MCF 10A (cell line): Measurements from ENCODE around the gene OSBPL9. TPM values are rescaled to one million over a fixed set of nuclear protein-coding genes. Genes with fewer than 3 reads are reported as not detected.
A peak's percentile ranks its signal among the peaks of the same experiment; 100 is the strongest.
"Not testable (repeated sequence)": the region's sequence is repeated elsewhere in the genome, so short reads cannot be mapped to it uniquely, and the experiment has no call there.

Source experiments
- BruUV-seq: library from RNA; stranded (reverse); fragments of 400-500 nt; replicated peaks from 2 replicates; lab custom pipeline; 2021; lab: Mats Ljungman, UMichigan
- CTCF ChIA-PET: fragments of 300-600 bp; sonication (Branson Sonifier 250); formaldehyde crosslinking; extraction: SDS; loops from one replicate; lab custom pipeline; 2021; ENCODE audit warnings: antibody characterized with exemption, inconsistent platforms; lab: Yijun Ruan, JAX
- POLR2A ChIA-PET: fragments of 300-600, 350-650 bp; sonication (Branson Sonifier 250); formaldehyde crosslinking; extraction: SDS; loops from one replicate; lab custom pipeline; 2020; ENCODE audit warnings: antibody characterized with exemption, inconsistent platforms; lab: Yijun Ruan, JAX
- DNase-seq: peaks from one replicate; pipeline ENCODE4 v3.0.0-alpha.2; 2018; ENCODE audit not compliant: unreplicated experiment
- H3K27ac Mint-ChIP-seq: one replicate; pipeline ENCODE4 v1.8.0; 2022; ENCODE audit warnings: mild to moderate bottlenecking, low read depth, mixed read lengths; ENCODE audit not compliant: unreplicated experiment
- H3K27me3 Mint-ChIP-seq: one replicate; pipeline ENCODE4 v1.8.0; 2022; ENCODE audit warnings: mixed read lengths; ENCODE audit not compliant: insufficient read depth, unreplicated experiment
- H3K36me3 Mint-ChIP-seq: one replicate; pipeline ENCODE4 v1.8.0; 2022; ENCODE audit warnings: mild to moderate bottlenecking, moderate library complexity, mixed read lengths; ENCODE audit not compliant: insufficient read depth, unreplicated experiment
- H3K4me1 Mint-ChIP-seq: one replicate; pipeline ENCODE4 v1.8.0; 2022; ENCODE audit warnings: mixed read lengths; ENCODE audit not compliant: insufficient read depth, unreplicated experiment
- H3K4me3 Mint-ChIP-seq: one replicate; pipeline ENCODE4 v1.8.0; 2022; ENCODE audit warnings: mild to moderate bottlenecking, moderate library complexity, mixed read lengths; ENCODE audit not compliant: unreplicated experiment
- H3K9me3 Mint-ChIP-seq: one replicate; pipeline ENCODE4 v1.8.0; 2022; ENCODE audit warnings: mixed read lengths; ENCODE audit not compliant: unreplicated experiment
- intact Hi-C: fragments of 100-400 bp; cut with micrococcal nuclease; formaldehyde crosslinking; loops from 2 replicates; pipeline ENCODE4 v1.14.1; 2022
- total RNA-seq: library from RNA; stranded (reverse); gene quantifications from 2 replicates; pipeline ENCODE4 v1.2.3, GENCODE V29; 2022
- TF ChIP-seq, protein P1 (sequence below): fragments of 200-600 bp; IDR thresholded peaks from one replicate; pipeline ENCODE4 v1.8.0; 2022; ENCODE audit warnings: antibody characterized with exemption, mild to moderate bottlenecking; ENCODE audit not compliant: unreplicated experiment

OSBPL9 gene
- total RNA-seq, 1 experiment from 2014 or later, result 51.7 TPM

- no peaks in the 10 kb centered on the region for H3K27me3 Mint-ChIP-seq
- H3K27ac Mint-ChIP-seq, result peak overlapping the region; percentile 70
- peaks cover 6% of the 10 kb centered on the region for H3K36me3 Mint-ChIP-seq
- ChIA-PET CTCF (interaction anchor here (0.6 to 1.8 kb wide), 4 partner anchors 14 to 1049 kb away, joined by 3 to 9 read pairs (median 4); no protein-coding TSS in a partner anchor), POLR2A (interaction anchor here (0.5 to 5.1 kb wide), 3 partner anchors 32 to 1541 kb away, joined by 3 to 44 read pairs (median 3); no protein-coding TSS in a partner anchor)
- no TSS peak for BruUV-seq
- peak; percentile 33 for DNase-seq
- peaks cover 42% of the 10 kb centered on the region for H3K4me1 Mint-ChIP-seq
- H3K4me3 Mint-ChIP-seq, result no peak overlapping the region
- intact Hi-C loops, result no loop called here
- TF ChIP-seq, protein P1, sequence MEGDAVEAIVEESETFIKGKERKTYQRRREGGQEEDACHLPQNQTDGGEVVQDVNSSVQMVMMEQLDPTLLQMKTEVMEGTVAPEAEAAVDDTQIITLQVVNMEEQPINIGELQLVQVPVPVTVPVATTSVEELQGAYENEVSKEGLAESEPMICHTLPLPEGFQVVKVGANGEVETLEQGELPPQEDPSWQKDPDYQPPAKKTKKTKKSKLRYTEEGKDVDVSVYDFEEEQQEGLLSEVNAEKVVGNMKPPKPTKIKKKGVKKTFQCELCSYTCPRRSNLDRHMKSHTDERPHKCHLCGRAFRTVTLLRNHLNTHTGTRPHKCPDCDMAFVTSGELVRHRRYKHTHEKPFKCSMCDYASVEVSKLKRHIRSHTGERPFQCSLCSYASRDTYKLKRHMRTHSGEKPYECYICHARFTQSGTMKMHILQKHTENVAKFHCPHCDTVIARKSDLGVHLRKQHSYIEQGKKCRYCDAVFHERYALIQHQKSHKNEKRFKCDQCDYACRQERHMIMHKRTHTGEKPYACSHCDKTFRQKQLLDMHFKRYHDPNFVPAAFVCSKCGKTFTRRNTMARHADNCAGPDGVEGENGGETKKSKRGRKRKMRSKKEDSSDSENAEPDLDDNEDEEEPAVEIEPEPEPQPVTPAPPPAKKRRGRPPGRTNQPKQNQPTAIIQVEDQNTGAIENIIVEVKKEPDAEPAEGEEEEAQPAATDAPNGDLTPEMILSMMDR, result no peak
- no peaks in the 10 kb centered on the region for H3K9me3 Mint-ChIP-seq
Observed at GRCh38 chr1:51697166-51697565, 80.3 kb downstream of the OSBPL9 start.

DNA sequence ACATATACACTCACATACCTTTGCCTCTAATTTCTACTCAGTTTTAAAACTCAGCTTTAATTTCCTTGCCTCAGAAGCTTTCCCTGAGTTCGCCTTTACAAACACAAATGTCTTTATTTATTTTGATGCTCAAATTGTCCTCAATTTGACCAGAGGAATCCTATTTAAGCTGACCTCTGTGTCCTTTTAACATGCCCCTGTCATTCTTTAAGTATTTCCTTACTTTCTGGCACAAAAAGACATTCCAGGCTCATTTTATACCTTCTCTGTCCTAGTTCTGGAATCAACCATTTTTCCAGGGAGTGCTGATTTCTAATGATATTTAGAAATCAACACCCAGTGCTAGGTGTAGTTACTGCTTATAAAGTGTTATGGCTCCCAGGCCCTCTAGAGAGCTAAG lies 82.5 kb downstream of the OSBPL9 start:
- Mint-ChIP-seq H3K4me1 (peaks cover 25% of the 10 kb centered on the region), H3K4me3 (no peak overlapping the region), H3K9me3 (no peaks in the 10 kb centered on the region), H3K27me3 (no peaks in the 10 kb centered on the region), H3K36me3 (no peaks in the 10 kb centered on the region), H3K27ac (peak overlapping the region; percentile 9)
- no TSS peak for BruUV-seq
- intact Hi-C loops, result no loop called here
- POLR2A ChIA-PET, result interaction anchor here (0.6 to 5.1 kb wide), 5 partner anchors 9 to 62 kb away, joined by 3 to 44 read pairs (median 4); no protein-coding TSS in a partner anchor
- DNase-seq, result no peak
- TF ChIP-seq, protein P1, result no peak
- CTCF ChIA-PET, result interaction anchor here (0.7 to 1.2 kb wide), 2 partner anchors 69 to 451 kb away, joined by 5 to 9 read pairs; no protein-coding TSS in a partner anchor

GRCh38 chr1:51701782-51702181 lies 84.9 kb downstream of the OSBPL9 start:
- H3K9me3 Mint-ChIP-seq, H3K4me3 Mint-ChIP-seq, H3K27ac Mint-ChIP-seq, H3K27me3 Mint-ChIP-seq, POLR2A ChIA-PET, intact Hi-C loops, DNase-seq, H3K36me3 Mint-ChIP-seq, BruUV-seq: not testable (repeated sequence)
- peaks cover 17% of the 10 kb centered on the region for H3K4me1 Mint-ChIP-seq
- CTCF ChIA-PET, result interaction anchor here (0.7 kb wide), 1 partner anchor 1145 kb away, joined by 4 read pairs; no protein-coding TSS in a partner anchor

DNA sequence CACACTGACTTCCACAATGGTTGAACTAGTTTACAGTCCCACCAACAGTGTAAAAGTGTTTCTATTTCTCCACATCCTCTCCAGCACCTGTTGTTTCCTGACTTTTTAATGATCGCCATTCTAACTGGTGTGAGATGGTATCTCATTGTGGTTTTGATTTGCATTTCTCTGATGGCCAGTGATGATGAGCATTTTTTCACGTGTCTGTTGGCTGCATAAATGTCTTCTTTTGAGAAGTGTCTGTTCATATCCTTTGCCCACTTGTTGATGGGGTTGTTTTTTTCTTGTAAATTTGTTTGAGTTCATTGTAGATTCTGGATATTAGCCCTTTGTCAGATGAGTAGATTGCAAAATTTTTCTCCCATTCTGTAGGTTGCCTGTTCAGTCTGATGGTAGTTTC lies 85.3 kb downstream of the OSBPL9 start:
- DNase-seq, BruUV-seq, H3K9me3 Mint-ChIP-seq, H3K4me3 Mint-ChIP-seq, H3K36me3 Mint-ChIP-seq, H3K27ac Mint-ChIP-seq, intact Hi-C loops, H3K27me3 Mint-ChIP-seq: not testable (repeated sequence)
- ChIA-PET POLR2A (interaction anchor here (0.7 kb wide), 1 partner anchor 25 kb away, joined by 3 read pairs; no protein-coding TSS in a partner anchor), CTCF (interaction anchor here (0.7 kb wide), 1 partner anchor 1146 kb away, joined by 4 read pairs; no protein-coding TSS in a partner anchor)
- peaks cover 13% of the 10 kb centered on the region for H3K4me1 Mint-ChIP-seq

- H3K4me3 Mint-ChIP-seq, result no peak overlapping the region
- H3K4me1 Mint-ChIP-seq, result peaks cover 4% of the 10 kb centered on the region
- ChIA-PET CTCF (interaction anchor here (0.6 to 1.2 kb wide), 2 partner anchors 9 to 14 kb away, joined by 3 read pairs; no protein-coding TSS in a partner anchor), POLR2A (interaction anchor here (0.7 to 1.5 kb wide), 6 partner anchors 10 to 32 kb away, joined by 3 to 4 read pairs (median 3); no protein-coding TSS in a partner anchor)
- no peaks in the 10 kb centered on the region for H3K27me3 Mint-ChIP-seq
- TF ChIP-seq, protein P1, result no peak
- no peak overlapping the region for H3K27ac Mint-ChIP-seq
- no peak for DNase-seq
- intact Hi-C loops, result no loop called here
- H3K9me3 Mint-ChIP-seq, result no peaks in the 10 kb centered on the region
- H3K36me3 Mint-ChIP-seq, result no peaks in the 10 kb centered on the region
- no TSS peak for BruUV-seq
Observed at GRCh38 chr1:51705035-51705434, 88.1 kb downstream of the OSBPL9 start.
